ENCODE results near the gene CORIN.
"Not testable (repeated sequence)": the region's sequence is repeated elsewhere in the genome, so short reads cannot be mapped to it uniquely, and the experiment has no call there.

CORIN gene

DNA sequence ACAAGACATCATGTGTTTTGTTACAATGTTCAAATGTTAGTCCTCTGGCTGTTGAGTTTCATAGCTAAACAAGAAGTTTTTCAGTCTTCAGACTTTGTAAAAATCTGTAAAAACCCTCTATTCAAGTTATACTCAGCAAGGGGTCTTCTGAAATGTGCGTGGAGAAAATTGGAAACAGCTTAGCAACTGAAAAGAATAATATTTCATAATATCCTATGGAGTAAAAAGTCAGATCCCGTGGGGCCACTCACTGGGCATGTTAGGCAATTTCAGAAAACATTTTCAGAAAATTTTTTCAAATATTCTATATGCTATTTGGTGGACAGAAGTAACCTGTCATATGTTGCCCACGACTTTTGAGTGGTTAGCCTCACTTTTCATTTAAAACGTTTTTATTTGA lies 118.3 kb downstream of the CORIN start:
- no peak for DNase-seq

DNA sequence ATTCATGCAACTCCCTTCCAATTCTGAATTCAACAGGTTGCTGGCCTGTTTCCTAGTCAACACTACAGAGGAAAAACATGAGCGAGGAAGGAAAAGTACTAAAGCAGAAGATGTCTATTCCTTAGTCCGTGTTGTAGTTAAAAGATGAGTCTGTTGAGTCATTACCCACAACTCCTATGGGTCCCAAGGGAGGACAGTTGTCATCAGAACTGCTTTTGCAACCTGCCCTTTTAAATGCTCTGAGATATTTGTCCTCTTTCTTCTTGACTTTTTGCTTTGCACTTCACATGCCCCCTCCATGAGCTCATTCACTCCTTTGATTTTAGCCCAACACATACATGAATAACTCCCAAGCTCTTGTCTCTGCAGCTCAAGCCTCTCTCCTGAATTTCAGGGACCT lies 119.2 kb downstream of the CORIN start:
- no peak for DNase-seq

DNA sequence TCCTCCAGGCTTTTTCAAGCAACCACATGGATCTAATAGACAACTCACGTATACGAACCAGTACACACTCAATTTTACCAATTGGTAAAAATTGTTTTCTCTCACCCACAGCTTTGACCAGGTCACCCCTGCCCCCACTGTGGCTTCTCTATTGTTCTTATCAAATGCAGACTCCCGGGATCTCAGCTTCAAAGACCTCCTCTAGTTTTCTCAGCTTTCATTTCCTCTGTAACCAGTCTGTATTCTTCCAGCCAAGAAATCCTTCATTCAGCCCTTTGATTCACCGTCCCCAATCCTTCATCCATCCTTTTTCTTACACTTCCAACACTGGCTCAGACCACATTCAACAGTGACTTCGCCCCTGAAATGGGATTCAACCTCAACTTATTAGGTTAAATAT lies 120.7 kb downstream of the CORIN start:
- DNase-seq = no peak

DNA sequence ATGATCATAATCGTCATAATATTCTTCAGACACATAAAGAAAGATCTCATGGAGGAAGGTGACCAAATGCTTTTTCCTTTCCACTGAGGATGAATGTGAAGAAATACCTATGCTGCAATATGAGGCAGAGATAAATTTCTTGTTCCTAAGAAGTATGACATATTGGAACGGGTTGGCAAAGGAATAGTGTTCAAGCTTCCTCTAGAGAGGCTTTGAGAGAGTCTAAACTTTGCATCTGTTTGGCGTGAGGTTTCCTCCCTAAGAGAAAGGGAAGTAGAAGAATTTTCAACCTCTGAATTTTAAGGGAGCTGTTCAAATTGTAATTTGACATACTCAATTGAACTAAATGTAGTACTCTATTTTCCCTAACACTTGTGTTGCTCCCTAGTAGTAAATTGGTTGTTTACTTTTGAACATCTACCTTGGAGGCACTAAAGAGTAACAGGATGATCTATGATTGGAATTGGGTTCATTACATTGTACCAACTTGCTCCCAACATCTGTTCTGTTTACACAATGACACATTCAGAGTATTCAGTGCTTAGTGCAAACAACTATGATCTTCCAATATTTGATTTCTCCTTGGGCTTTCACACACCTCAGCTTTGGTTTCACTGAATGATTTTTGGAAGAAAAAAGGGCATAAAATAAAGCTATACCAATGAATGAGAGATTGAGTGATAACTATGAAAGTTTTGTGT lies 122.0 kb downstream of the CORIN start:
- no peak for DNase-seq

DNA sequence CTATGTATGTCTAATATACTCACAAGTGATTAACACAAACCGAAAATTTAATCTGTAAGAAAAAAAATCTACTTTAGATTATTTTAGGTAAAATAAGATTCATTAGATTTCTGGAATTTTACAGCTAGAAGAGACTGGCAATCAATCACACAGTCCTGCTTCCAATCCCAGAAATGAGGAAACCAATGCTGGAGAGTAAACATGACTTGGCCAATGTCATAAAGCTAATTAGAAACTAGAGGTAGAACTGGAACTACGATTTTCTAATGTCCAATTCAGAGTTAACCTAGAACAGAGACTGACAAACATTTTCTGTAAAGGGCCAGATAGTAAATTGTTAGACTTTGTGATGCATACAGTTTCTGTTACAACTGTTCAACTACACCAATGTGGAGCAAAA lies 123.6 kb downstream of the CORIN start:
- no peak for DNase-seq

DNA sequence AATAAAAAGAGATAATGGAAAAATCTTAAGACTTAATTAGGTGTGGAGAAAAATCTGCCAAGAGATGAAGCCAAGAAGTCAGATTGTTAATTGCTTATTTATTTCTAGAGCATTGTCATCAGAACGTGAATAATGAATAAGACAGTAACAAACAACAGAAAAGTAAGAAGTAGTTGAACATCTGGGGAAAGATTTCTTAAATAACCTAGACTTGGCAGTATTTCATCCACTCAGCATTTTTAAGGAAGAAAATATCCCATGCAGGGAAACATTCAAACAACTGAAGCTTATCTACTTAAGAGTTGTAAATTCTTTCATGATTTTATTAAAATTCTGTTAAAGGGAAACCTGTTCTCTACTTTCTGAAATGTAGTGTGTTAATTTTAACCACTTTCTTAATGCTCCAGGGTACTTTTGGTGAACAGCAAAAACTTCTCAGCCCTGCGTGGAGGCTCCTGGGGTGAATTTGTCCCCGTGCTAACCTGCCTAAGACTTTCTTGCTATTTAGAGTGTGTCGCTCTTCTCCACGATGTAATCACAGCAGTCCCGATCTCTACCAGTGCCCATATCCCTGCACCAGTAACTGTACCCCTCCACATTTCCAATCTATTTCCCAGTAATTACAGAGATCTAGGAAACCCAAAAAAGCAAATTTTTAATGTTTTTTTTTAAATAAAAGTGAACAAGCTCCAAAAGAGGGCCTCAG lies 124.6 kb downstream of the CORIN start:
- DNase-seq = no peak

DNA sequence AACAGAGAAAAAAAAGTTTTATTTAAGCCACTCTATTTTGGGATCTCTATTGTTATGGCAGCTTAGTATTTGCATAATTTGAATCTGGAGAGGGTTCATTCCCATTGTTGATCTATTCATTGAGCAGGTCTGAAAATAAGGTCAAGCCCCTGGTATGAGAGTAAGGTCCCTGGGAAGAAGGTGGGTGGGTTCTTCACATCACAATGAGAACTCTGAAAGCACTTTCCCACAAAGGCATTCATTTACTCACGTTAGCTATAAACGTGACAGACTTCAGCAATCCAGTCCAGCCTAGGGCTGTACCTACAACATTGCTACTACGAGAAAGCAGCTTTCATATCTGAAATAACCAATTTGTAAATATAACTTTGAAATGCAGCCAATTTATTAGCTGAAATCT lies 126.2 kb downstream of the CORIN start:
- DNase-seq = no peak

DNA sequence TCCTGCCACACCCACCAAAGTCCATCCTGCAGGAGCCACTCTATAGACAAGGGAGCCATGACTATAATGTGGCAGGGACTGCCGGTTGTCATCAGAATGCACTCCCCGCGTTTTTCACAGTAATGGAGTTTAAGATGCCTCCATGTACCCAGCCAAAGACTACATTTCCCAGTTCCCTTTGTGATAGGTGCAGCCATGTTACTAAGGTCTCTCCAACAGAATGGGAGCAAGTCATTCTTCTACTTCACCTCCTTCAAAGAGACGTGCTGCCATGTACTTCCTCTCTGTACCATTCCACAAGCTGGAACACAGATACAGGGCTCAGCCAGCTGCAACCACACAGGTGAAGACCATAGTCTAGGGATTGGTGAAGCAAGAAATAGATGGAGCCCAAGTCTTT lies 126.7 kb downstream of the CORIN start:
- no peak for DNase-seq

DNA sequence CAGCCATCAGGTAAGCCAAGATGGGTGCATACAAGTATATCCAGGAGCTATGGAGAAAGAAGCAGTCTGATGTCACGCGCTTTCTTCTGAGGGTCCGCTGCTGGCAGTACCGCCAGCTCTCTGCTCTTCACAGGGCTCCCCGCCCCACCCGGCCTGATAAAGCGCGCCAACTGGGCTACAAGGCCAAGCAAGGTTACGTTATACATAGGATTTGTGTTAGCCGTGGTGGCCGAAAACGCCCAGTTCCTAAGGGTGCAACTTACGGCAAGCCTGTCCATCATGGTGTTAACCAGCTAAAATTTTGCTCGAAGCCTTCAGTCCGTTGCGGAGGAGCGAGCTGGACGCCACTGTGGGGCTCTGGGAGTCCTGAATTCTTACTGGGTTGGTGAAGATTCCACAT lies 131.5 kb downstream of the CORIN start:
- DNase-seq = not testable (repeated sequence)

DNA sequence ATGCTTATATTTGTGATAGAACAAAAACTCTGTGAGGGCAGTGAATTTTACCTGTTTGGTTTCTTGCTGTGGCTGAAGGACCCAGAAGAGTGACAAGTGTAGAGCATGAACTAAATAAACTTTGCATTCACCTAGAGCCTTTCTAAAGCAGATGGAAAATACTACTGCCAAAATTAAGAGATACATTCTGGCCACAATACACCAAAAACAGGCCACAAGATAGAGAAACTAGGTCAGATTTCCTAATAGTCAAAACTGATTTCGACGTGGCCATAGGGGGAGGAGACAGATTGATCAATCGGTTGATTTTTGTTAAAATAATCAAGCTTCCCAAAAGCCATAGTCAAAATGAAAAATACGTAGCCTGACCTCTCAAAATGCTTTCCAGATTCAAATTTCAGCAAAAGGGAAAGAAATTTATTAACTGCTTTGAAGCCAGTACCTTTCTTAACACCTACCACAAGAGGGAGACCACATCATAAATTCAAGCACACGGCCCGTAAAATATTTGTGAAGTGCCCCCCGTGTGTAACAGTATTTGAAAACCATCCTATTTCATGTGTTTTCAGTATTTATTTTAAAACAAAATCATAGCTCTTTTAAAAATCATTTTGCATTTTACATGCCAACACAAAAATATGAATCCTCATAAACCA lies 132.4 kb downstream of the CORIN start:
- DNase-seq = no peak

DNA sequence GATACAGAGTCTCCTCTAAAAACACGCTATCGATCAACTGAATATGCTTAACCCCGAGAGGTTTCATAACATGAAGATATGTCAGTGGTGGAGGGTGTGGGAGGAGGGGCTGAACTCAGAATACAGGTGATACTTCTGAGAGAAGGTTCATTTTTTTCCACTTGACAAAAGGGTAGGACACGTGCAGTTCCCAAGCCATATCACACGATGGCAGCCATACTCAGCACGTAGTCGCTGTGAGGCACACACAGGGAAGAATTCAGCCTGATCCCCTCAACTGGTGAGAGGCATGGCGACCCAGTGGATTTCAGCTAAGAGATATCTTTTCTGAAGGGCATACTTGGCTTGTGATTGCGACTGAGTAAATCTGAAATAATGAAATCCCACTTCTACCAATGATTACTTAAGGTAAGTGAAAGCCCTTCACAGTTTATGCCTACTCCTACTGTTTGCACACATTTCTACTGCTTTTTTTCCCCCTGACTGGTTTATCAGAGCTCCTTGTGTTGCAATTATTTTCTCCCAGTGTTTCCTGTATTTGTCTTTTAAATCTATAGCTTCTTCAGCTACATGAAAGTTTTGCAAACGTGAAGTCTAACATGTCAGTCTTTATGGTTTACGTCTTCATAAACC lies 133.1 kb downstream of the CORIN start:
- peak; percentile 3 for DNase-seq

DNA sequence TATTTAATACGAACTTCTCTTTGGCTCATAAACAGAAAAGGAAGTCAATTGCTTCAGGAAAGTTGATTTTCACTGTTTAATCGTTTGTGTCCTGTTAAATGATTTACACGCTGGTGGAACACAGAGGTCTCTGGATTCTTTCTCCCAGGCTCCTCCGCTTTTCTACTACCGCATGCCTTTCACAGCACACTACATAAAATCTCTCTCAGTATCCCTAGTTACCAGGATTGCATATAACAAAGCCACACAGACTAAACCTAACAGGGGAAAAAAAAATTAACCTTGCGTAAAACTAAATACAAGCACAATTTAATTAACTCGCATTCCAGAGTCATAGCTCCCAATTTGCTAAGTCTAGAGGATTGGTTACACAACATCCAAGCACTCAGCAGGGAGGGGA lies 133.9 kb downstream of the CORIN start:
- DNase-seq = no peak

DNA sequence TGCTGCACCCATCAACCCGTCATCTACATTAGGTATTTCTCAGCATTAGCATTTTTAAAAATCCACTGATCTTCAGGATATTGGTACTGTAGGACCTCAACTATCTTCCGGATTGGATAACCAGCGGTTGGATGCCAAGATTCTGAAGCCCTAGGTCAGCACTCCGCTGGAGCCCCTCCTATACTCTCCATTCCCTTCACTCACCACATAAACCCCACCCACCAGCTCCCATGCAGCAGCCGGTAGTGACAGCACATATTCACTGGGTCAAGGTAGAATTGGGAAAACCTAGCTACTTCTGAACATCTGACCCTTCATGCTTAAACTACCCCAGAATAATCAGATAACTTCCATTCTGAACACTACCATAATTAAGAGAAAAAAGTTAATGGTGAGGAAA lies 134.9 kb downstream of the CORIN start:
- no peak for DNase-seq

DNA sequence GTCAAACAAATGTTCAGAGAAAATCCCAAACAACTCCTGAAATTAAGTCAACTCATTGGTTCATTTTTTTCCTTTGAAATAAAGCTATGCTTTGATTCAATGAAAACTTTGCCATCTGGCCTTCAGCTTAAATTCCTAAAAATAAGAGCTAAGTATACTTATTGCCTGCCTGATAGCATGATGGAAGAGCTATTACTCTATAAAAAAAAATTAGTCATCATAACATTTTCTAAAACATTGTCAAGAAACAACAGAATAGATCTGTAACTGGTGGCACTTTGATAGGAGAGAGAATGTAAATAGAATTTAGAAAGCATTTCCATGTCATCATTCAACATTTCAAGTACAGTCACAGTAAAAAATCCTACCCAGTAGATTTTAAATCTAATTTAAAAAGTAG lies 136.6 kb downstream of the CORIN start:
- DNase-seq = no peak

DNA sequence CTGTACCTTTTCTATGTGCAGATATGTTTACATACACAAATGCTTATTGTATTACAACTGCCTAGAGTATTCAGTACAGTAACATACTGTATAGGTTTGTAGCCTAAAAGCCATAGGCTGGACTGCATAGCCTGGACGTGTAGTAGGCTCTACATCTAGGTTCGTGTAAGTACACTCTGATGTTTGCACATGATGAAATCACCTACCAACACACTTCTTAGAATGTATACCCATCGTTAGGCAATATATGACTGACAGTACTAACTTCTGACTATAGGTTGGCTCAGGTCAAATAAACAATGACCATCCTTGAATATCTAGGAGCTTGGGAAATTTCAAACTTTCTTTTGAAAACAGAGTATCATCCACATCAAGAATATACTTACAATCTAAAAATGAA lies 139.0 kb downstream of the CORIN start:
- DNase-seq = no peak

DNA sequence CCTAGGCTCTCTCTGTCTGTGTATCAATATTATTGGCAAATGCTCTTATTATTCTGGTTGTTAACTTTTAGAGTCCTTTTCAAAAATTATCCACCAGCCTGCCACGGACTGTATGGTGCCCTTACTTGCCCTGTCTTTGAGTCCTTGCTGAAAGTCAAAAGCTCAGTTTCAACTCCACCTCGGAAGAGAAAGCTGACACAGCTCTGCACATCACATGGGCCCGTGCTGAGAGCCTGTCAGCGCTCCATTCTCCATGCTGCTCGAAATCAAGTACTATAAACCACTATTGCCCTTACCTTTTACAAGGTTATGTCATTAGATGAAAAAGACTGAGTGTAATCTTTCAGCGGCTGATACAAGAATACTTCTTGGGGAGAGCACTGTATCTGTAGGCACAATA lies 141.0 kb downstream of the CORIN start:
- no peak for DNase-seq

DNA sequence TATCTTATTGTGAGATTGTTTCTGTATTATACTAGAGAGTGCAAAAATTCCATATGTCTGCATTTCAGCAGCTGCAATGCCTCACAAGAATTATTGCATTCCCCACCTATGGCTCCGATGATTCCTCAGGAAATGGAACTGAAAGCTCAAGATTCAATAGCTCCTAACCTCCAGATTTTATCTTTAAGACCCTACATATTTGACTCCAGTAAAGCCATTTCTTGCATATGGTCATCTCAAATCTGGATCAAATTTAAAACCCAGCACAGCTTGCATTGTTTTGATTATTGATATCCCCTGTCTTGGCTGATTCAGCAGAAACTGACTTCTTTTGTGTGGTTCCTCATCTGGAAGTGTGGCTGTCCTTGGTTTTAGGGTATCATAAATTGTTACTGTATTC lies 142.6 kb downstream of the CORIN start:
- no peak for DNase-seq

DNA sequence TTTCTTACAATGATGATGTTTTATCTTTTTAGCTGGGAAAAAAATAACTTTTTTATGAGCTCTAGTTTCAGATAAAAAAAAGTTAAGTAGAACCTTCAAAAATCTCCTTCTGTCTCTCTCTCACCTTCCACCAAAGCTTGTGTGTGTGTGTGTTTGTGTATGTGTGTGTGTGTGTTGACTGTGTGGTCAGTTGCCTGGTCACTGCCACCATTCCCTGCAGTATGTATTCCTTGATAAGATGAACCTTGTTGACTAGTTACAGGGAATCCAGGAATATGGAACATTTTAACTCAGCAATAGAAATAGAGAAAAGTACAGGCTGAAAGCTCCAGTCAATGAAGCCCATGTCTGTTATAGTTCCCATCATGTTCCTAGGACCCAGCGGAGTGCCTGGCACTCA lies 143.5 kb downstream of the CORIN start:
- no peak for DNase-seq

DNA sequence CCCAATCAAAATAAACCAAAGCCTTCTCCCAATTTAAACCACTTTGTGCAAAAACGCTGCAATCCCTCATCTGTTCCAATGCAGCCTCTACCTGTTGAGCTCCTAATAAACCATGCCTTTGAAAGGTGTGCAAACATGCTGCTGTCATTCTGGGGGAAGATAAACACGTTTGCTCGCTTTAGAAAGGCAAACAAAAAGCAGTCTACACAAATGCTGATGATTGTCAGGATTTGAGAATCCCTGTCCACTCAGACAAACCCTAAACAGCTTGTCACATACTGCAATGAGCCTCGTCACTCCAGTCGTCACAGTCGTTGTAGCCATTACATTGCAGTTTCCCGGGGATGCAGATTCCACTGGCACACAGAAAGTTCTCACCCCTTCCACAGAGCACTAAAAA lies 145.2 kb downstream of the CORIN start:
- no peak for DNase-seq

DNA sequence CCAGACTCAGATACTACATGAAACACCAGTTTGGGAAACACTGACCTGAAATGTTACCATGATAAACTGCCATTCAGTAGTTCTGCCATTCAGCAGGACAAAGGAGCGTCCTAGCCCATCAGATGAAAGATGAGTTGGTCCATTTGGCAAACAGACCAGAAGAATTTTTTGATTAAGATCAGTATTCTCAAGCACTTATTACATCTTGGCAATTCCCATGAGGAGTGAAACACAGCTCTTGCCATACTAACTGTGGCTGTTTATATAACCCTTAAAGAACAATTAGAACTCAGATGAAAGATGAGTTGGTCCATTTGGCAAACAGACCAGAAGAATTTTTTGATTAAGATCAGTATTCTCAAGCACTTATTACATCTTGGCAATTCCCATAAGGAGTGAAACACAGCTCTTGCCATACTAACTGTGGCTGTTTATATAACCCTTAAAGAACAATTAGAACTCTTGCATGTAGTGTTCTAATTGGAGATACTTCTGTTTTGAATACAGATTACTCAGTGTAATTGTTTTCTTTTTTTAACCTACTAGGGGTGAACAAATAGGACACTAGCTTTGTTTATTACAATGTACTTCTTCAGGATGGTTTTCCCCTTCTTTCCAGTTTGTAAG lies 146.0 kb downstream of the CORIN start:
- not testable (repeated sequence) for DNase-seq

DNA sequence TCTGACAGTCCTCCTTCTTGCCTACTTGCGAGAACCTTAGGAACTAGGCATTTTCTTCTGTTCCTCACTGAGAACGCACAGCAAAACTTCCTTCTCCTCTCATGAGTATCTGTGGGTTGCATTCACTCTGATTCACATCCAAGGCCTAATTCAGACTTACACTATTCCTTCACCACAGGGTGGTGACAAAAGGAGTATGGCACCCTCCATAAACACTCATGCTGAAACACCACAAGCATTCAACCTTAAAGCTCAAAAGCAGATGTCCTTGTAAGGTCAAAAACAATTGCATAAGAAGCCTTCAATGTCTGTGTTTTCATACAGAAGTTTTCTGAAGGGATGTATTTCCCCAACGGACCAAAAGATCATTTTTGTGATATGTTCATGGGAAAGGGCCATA lies 147.3 kb downstream of the CORIN start:
- no peak for DNase-seq

DNA sequence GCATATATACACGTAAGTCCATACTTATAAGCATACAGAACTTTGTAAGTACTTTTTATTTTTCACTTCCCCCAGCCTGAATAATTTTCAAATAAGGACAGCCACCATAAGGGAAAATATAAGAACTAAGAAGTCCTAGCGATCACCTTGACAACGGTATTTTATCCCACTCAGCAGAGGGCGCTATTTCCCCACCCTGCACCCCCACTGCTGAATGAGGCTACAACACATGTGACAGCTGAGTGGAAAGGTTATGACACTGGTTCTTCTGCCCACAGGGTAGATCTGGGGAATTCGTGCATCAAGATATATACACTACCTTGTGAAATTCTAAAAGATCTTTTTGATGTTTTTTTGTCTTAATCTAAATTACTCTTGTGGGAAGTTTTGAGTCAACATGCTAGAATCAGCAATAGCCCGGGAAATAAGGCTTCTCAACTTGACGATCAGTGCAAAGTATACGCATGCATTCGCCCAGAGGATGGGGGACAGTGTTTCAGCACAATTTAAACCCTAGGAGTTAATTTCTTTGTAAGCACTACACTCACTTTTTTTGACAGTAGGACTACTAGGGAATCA lies 151.5 kb downstream of the CORIN start:
- DNase-seq = peak; percentile 66

DNA sequence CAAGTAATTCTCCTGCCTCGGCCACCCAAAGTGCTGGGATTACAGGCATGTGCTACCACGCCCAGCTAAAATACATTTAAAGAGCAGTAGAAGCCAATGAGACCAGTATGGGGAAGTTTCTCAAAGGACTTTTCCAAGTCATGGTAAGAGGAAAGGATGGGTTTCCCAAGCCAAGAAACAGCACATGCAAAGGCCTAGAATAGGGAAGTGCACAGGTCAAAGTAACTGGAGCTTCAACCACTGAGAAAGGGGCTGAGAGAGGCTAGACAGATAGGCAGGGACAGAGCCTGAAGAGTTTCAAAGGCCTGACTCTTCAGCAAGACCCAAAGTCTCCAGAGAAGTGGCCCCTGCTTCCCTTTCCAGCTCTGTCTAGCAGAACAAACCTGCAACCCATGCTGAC lies 162.1 kb downstream of the CORIN start:
- DNase-seq = no peak

Measured in CD4-positive, alpha-beta T cell treated with Interleukin-17A for 4 hours (primary cell).